Astrocyte (in vitro differentiated cells and primary cell): Measurements from ENCODE around the gene WDPCP.

Experiments used
- CTCF ChIP-seq: IDR thresholded peaks from 2 replicates; pipeline ENCODE4 v1.5.1; 2011; ENCODE audit warnings: low read depth, mild to moderate bottlenecking, inconsistent platforms, low read length, moderate library complexity; ENCODE audit not compliant: insufficient read depth
- EZH2 ChIP-seq: IDR thresholded peaks from 2 replicates; pipeline ENCODE4 v1.6.1; 2012; ENCODE audit warnings: mild to moderate bottlenecking, low read length, inconsistent platforms; ENCODE audit not compliant: insufficient read depth

- TF ChIP-seq CTCF, result no peak
- TF ChIP-seq EZH2, result no peak
Observed at GRCh38 chr2:63092857-63093256, 495.4 kb downstream of the WDPCP start.
